ENCODE data around the gene FAM217B. TPM values are rescaled to one million over a fixed set of nuclear protein-coding genes. Genes with fewer than 3 reads are reported as not detected.

FAM217B gene
- total and polyA plus RNA-seq, 7 experiments from 2014 or later, result 19.3 to 47.4 (median 28.0) TPM

DNA sequence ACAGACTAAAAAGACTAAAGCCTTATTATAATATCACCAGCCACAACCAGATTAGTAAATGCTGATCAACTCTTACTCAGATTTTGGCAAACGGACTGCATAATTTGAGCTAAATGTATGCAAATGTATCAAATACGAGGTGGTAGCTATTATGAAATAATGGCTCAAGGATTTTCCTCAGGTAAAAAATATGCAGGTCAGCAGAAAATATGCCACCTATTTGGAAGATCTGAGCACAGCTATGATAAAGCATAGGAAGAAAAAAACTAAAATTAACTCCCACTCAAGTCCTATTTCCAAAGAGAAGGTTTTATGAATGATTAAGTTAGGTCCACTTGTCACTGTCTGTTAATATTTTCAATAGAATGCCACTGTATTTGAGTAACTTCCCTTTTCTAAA is 29.1 kb upstream of the FAM217B start:
- H3K4me3 Mint-ChIP-seq, result no peak overlapping the region
- peaks cover 0 to 3% (median 0%) of the 10 kb centered on the region in 5 donors for H3K36me3 Mint-ChIP-seq

DNA sequence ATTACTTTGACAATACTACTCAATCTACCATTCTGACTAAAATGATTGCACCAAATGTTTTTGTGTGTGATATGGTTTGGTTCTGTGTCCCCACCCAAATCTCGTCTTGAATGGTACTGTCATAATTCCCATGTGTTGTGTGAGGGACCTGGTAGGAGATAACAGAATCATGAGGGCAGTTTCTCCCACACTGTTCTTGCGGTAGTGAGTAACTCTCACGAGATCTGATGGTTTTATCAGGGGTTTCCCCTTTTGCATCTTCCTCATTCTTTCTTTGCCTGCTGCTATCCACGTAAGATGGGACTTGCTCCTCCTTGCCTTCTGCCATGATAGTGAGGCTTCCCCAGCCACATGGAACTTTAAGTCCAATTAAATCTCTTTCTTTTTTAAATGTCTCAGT is 27.6 kb upstream of the FAM217B start:
- Mint-ChIP-seq H3K27me3 (peaks cover 0 to 2% (median 0%) of the 10 kb centered on the region in 5 donors), H3K27ac (no peak overlapping the region), H3K9me3 (peaks cover 0 to 2% (median 0%) of the 10 kb centered on the region in 11 donors), H3K4me1 (peaks cover 0 to 2% (median 0%) of the 10 kb centered on the region in 7 donors), H3K36me3 (no peaks in the 10 kb centered on the region), H3K4me3 (no peak overlapping the region)
- intact Hi-C loops (cut with micrococcal nuclease), result no loop called here
- no peak for ATAC-seq
- no peak for DNase-seq
- no peaks in the 10 kb centered on the region for H3K36me3 ChIP-seq (ENCODE audit: control insufficient read depth in 2 of 3, insufficient read depth in 3 of 3, low read length in 3 of 3)
- no peak overlapping the region for H3K27ac ChIP-seq (ENCODE audit: low read depth, low read length)
- H3K4me3 ChIP-seq (ENCODE audit: low read length), result no peak overlapping the region
- no peaks in the 10 kb centered on the region for H3K4me1 ChIP-seq (ENCODE audit: control insufficient read depth in 2 of 2, insufficient read depth in 2 of 2, low read length in 2 of 2)
- no peaks in the 10 kb centered on the region for H3K9me3 ChIP-seq (ENCODE audit: control insufficient read depth in 2 of 3, low read length in 3 of 3)
- H3K27me3 ChIP-seq (ENCODE audit: control insufficient read depth in 2 of 2, insufficient read depth in 2 of 2, low read length in 2 of 2), result no peaks in the 10 kb centered on the region
- POLR2A ChIA-PET, result no interaction called here
- CTCF ChIA-PET, result no interaction called here

More for the DNA sequence above, 29.1 kb upstream of the FAM217B start:
- intact Hi-C loops (cut with micrococcal nuclease), result no loop called here
- peaks cover 0 to 2% (median 0%) of the 10 kb centered on the region in 11 donors for H3K9me3 Mint-ChIP-seq
- DNase-seq, result no peak
- Histone ChIP-seq H3K4me3 (ENCODE audit: low read length) (no peak overlapping the region), H3K27ac (ENCODE audit: low read depth, low read length) (no peak overlapping the region), H3K36me3 (ENCODE audit: control insufficient read depth in 2 of 3, insufficient read depth in 3 of 3, low read length in 3 of 3) (no peaks in the 10 kb centered on the region), H3K4me1 (ENCODE audit: control insufficient read depth in 2 of 2, insufficient read depth in 2 of 2, low read length in 2 of 2) (no peaks in the 10 kb centered on the region), H3K27me3 (ENCODE audit: control insufficient read depth in 2 of 2, insufficient read depth in 2 of 2, low read length in 2 of 2) (no peaks in the 10 kb centered on the region), H3K9me3 (ENCODE audit: control insufficient read depth in 2 of 3, low read length in 3 of 3) (no peaks in the 10 kb centered on the region)
- H3K27ac Mint-ChIP-seq, result no peak overlapping the region
- ChIA-PET POLR2A (no interaction called here), CTCF (no interaction called here)
- peaks cover 0 to 2% (median 0%) of the 10 kb centered on the region in 5 donors for H3K27me3 Mint-ChIP-seq
- ATAC-seq, result no peak
- peaks cover 0 to 2% (median 0%) of the 10 kb centered on the region in 7 donors for H3K4me1 Mint-ChIP-seq

DNA sequence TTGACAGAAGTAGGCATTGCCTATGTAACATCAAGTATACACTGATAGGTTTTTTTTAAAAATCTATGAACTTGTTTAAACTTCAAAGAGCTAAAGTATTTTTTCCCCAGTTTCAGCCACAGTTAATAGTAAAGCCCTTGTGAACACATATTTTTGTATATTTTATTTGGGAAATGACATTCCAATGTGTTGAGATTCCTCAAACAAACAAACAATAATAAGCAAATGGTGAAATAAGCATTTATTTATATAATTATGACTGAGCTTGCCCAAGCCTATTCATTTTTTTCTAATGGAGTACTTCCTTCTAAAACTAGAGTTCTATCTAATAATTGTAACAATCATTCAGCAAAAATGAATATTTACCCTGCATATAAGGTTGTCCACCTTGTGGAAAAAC is 19.2 kb upstream of the FAM217B start:
- ChIA-PET CTCF (no interaction called here), POLR2A (no interaction called here)
- no peaks in the 10 kb centered on the region for H3K36me3 ChIP-seq (ENCODE audit: control insufficient read depth in 2 of 3, insufficient read depth in 3 of 3, low read length in 3 of 3)
- no peak overlapping the region for H3K27ac Mint-ChIP-seq
- H3K4me1 Mint-ChIP-seq, result peaks cover 0 to 1% (median 0%) of the 10 kb centered on the region in 7 donors
- no peaks in the 10 kb centered on the region for H3K36me3 Mint-ChIP-seq
- H3K4me1 ChIP-seq (ENCODE audit: control insufficient read depth in 2 of 2, insufficient read depth in 2 of 2, low read length in 2 of 2), result no peaks in the 10 kb centered on the region
- intact Hi-C loops (cut with micrococcal nuclease), result no loop called here
- H3K27me3 ChIP-seq (ENCODE audit: control insufficient read depth in 2 of 2, insufficient read depth in 2 of 2, low read length in 2 of 2), result no peaks in the 10 kb centered on the region
- no peak overlapping the region for H3K4me3 Mint-ChIP-seq
- ATAC-seq (no peak), DNase-seq (no peak)
- no peaks in the 10 kb centered on the region for H3K9me3 Mint-ChIP-seq
- H3K4me3 ChIP-seq (ENCODE audit: low read length), result no peak overlapping the region
- no peak overlapping the region for H3K27ac ChIP-seq (ENCODE audit: low read depth, low read length)
- H3K27me3 Mint-ChIP-seq, result peaks cover 0 to 40% (median 4%) of the 10 kb centered on the region in 5 donors
- no peaks in the 10 kb centered on the region for H3K9me3 ChIP-seq (ENCODE audit: control insufficient read depth in 2 of 3, low read length in 3 of 3)

DNA sequence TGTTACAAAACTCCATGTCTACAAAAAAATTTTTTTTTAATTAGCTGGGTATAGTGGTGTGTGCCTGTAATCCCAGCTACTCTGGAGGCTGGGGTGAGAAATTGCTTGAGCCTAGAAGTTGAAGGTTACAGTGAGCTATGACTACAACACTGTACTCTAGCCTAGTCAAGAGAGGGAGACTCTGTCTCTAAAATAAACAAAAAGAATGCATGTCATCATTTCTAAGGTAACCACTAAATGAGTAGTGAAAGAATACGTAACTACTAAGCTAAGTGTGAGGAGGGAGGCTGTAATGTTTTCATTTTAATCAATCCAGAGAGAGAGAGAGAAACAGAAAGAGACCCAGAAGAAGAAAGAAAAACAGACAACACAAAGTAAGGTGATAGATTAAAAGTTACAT is 16.7 kb upstream of the FAM217B start:
- no peaks in the 10 kb centered on the region for H3K27me3 ChIP-seq (ENCODE audit: control insufficient read depth in 2 of 2, insufficient read depth in 2 of 2, low read length in 2 of 2)
- Mint-ChIP-seq H3K4me1 (peaks cover 0 to 3% (median 0%) of the 10 kb centered on the region in 7 donors), H3K36me3 (no peaks in the 10 kb centered on the region), H3K27me3 (peaks cover 0 to 45% (median 4%) of the 10 kb centered on the region in 5 donors), H3K9me3 (no peaks in the 10 kb centered on the region), H3K27ac (peak overlapping the region in 2 of 9 donors; percentile 12 to 75), H3K4me3 (no peak overlapping the region)
- no peak for ATAC-seq
- intact Hi-C loops (cut with micrococcal nuclease), result no loop called here
- ChIA-PET POLR2A (interaction anchor here (0.6 kb wide), 1 partner anchor 11 kb away, joined by 3 read pairs; no protein-coding TSS in a partner anchor), CTCF (no interaction called here)
- H3K9me3 ChIP-seq (ENCODE audit: control insufficient read depth in 2 of 3, low read length in 3 of 3), result no peaks in the 10 kb centered on the region
- H3K27ac ChIP-seq (ENCODE audit: low read depth, low read length), result no peak overlapping the region
- DNase-seq, result no peak
- no peak overlapping the region for H3K4me3 ChIP-seq (ENCODE audit: low read length)
- H3K36me3 ChIP-seq (ENCODE audit: control insufficient read depth in 2 of 3, insufficient read depth in 3 of 3, low read length in 3 of 3), result no peaks in the 10 kb centered on the region
- no peaks in the 10 kb centered on the region for H3K4me1 ChIP-seq (ENCODE audit: control insufficient read depth in 2 of 2, insufficient read depth in 2 of 2, low read length in 2 of 2)

DNA sequence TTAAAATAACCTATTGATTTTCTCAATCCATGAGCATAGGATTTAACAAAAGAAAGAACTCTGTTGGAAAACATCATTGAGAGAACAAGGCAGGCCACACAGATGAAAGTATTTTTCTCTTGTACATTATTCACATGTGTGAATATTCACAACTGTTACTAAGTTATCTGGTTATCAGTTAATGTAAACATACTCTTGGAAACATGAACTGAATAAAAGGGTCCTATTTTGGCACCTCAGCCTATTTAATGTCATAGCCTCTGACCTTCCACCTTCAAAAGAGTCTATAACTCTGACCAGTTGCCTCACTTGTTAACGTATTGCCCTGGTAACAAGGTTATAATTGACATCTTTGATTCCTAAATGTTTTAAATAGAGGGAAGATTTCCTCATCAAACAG is 14.8 kb upstream of the FAM217B start:
- Mint-ChIP-seq H3K27me3 (peaks cover 0 to 41% (median 4%) of the 10 kb centered on the region in 5 donors), H3K4me1 (peaks cover 0 to 3% (median 0%) of the 10 kb centered on the region in 7 donors), H3K4me3 (no peak overlapping the region), H3K9me3 (no peaks in the 10 kb centered on the region), H3K36me3 (no peaks in the 10 kb centered on the region), H3K27ac (no peak overlapping the region)
- ChIA-PET POLR2A (no interaction called here), CTCF (no interaction called here)
- Histone ChIP-seq H3K27me3 (ENCODE audit: control insufficient read depth in 2 of 2, insufficient read depth in 2 of 2, low read length in 2 of 2) (no peaks in the 10 kb centered on the region), H3K27ac (ENCODE audit: low read depth, low read length) (no peak overlapping the region), H3K4me3 (ENCODE audit: low read length) (no peak overlapping the region), H3K9me3 (ENCODE audit: control insufficient read depth in 2 of 3, low read length in 3 of 3) (no peaks in the 10 kb centered on the region), H3K4me1 (ENCODE audit: control insufficient read depth in 2 of 2, insufficient read depth in 2 of 2, low read length in 2 of 2) (no peaks in the 10 kb centered on the region), H3K36me3 (ENCODE audit: control insufficient read depth in 2 of 3, insufficient read depth in 3 of 3, low read length in 3 of 3) (no peaks in the 10 kb centered on the region)
- no peak for DNase-seq
- no peak for ATAC-seq
- intact Hi-C loops (cut with micrococcal nuclease), result no loop called here

DNA sequence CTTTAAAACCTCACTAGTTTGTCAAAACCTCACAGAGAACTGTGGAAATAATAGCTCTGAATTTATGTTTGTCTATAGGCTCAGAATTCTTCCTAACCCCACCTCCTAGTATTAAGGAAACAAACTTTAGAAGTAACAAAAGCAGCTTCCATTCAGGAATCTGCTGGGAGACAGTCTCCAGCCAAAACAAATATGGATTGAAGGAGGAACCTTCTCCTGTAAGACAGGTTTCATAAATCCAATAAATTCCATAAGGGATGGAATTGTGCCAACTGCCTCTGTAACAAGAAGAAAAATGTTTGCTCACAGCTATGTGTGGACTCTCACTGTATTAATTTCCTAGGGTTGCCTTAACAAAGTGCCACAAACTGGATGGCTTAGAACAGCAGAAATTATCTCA is 14.3 kb upstream of the FAM217B start:
- Mint-ChIP-seq H3K27me3 (peaks cover 0 to 39% (median 4%) of the 10 kb centered on the region in 5 donors), H3K4me3 (no peak overlapping the region), H3K9me3 (no peaks in the 10 kb centered on the region), H3K4me1 (peaks cover 0 to 3% (median 0%) of the 10 kb centered on the region in 7 donors), H3K27ac (no peak overlapping the region), H3K36me3 (no peaks in the 10 kb centered on the region)
- POLR2A ChIA-PET, result no interaction called here
- H3K4me3 ChIP-seq (ENCODE audit: low read length), result no peak overlapping the region
- no peaks in the 10 kb centered on the region for H3K4me1 ChIP-seq (ENCODE audit: control insufficient read depth in 2 of 2, insufficient read depth in 2 of 2, low read length in 2 of 2)
- H3K36me3 ChIP-seq (ENCODE audit: control insufficient read depth in 2 of 3, insufficient read depth in 3 of 3, low read length in 3 of 3), result no peaks in the 10 kb centered on the region
- no peak for ATAC-seq
- no peak for DNase-seq
- CTCF ChIA-PET, result no interaction called here
- no peak overlapping the region for H3K27ac ChIP-seq (ENCODE audit: low read depth, low read length)
- no peaks in the 10 kb centered on the region for H3K9me3 ChIP-seq (ENCODE audit: control insufficient read depth in 2 of 3, low read length in 3 of 3)
- intact Hi-C loops (cut with micrococcal nuclease), result no loop called here
- H3K27me3 ChIP-seq (ENCODE audit: control insufficient read depth in 2 of 2, insufficient read depth in 2 of 2, low read length in 2 of 2), result no peaks in the 10 kb centered on the region
